Smooth muscle cell (in vitro differentiated cells): Measurements from ENCODE around the gene OR2A12. TPM values are rescaled to one million over a fixed set of nuclear protein-coding genes. Genes with fewer than 3 reads are reported as not detected.

Experiments
- DNase-seq: peaks from one replicate; lab custom pipeline; 2025; ENCODE audit not compliant: unreplicated experiment; lab: John Stamatoyannopoulos, UW
- H2AFZ ChIP-seq: fragments of 200-600 bp; sonication (generic); 2 replicates; pipeline ENCODE4 v1.6.0; 2016; ENCODE audit warnings: antibody characterized with exemption, low read depth, mild to moderate bottlenecking
- H3F3A ChIP-seq: fragments of 200-600 bp; sonication (generic); 2 replicates; pipeline ENCODE4 v1.6.0; 2017; ENCODE audit warnings: antibody characterized with exemption, low read depth
- H3K27ac ChIP-seq: fragments of 200-600 bp; sonication (generic); 2 replicates; pipeline ENCODE4 v1.5.1; 2016; ENCODE audit warnings: low read depth, mild to moderate bottlenecking
- H3K27me3 ChIP-seq: fragments of 200-600 bp; sonication (generic); 2 replicates; pipeline ENCODE4 v1.6.1; 2016; ENCODE audit warnings: low read depth, mild to moderate bottlenecking
- H3K36me3 ChIP-seq: fragments of 200-600 bp; sonication (generic); 2 replicates; pipeline ENCODE4 v1.5.1; 2016; ENCODE audit warnings: low read depth
- H3K4me1 ChIP-seq: fragments of 200-600 bp; sonication (generic); 2 replicates; pipeline ENCODE4 v1.5.1; 2016; ENCODE audit warnings: low read depth
- H3K4me2 ChIP-seq: fragments of 200-600 bp; sonication (generic); 2 replicates; pipeline ENCODE4 v1.6.0; 2016; ENCODE audit warnings: mild to moderate bottlenecking
- H3K4me3 ChIP-seq: fragments of 200-600 bp; sonication (generic); 2 replicates; pipeline ENCODE4 v1.5.1; 2016; ENCODE audit warnings: mild to moderate bottlenecking
- H3K79me2 ChIP-seq: fragments of 200-600 bp; sonication (generic); 2 replicates; pipeline ENCODE4 v1.6.0; 2016; ENCODE audit warnings: low read depth, mild to moderate bottlenecking
- H3K9ac ChIP-seq: fragments of 200-600 bp; sonication (generic); 2 replicates; pipeline ENCODE4 v1.6.0; 2016; ENCODE audit warnings: low read depth
- H3K9me3 ChIP-seq: fragments of 200-600 bp; sonication (generic); replicated peaks from 2 replicates; pipeline ENCODE4 v1.5.1; 2016; ENCODE audit warnings: low read depth
- H4K20me1 ChIP-seq: fragments of 200-600 bp; sonication (generic); 2 replicates; pipeline ENCODE4 v1.6.0; 2016; ENCODE audit warnings: low read depth
- WGBS: methylation state at CpG from one replicate; pipeline ENCODE4 v1.1.7; 2016; ENCODE audit warnings: low lambda C conversion rate; 5-methylcytosine and 5-hydroxymethylcytosine counted together
- polyA plus RNA-seq: library from polyadenylated mRNA; unstranded; fragments of >200 nt; fragmentation: Nextera tagmentation; extraction: Ambion mirVana; gene quantifications from 2 replicates; pipeline ENCODE4 v1.2.1, GENCODE V29; 2016
- total RNA-seq: library from RNA; depleted of rRNA; stranded (reverse); fragments of >200 nt; gene quantifications from 2 replicates; pipeline ENCODE4 v1.2.3, GENCODE V29; 2014
- TF ChIP-seq, protein P1 (sequence below): fragments of 200-600 bp; sonication (generic); IDR thresholded peaks from 2 replicates; pipeline ENCODE4 v1.5.1; 2017; ENCODE audit warnings: borderline replicate concordance, mild to moderate bottlenecking, antibody characterized with exemption; ENCODE audit not compliant: insufficient read depth, poor library complexity, severe bottlenecking

The OR2A12 gene
- total and polyA plus RNA-seq, 2 experiments from 2014 or later, result not detected

DNA sequence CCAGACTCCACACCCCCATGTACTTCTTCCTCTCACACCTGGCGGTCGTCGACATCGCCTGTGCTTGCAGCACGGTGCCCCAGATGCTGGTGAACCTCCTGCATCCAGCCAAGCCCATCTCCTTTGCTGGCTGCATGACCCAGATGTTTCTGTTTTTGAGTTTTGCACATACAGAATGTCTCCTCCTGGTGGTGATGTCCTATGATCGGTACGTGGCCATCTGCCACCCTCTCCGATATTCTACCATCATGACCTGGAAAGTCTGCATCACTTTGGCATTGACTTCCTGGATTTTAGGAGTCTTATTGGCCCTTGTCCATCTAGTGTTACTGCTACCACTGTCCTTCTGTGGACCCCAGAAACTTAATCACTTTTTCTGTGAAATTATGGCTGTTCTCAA lies 11.7 kb upstream of the OR2A12 start:
- Histone ChIP-seq H4K20me1 (no peaks in the 10 kb centered on the region), H3K4me3 (no peak overlapping the region), H3K79me2 (no peaks in the 10 kb centered on the region), H3K4me1 (no peaks in the 10 kb centered on the region), H3K9me3 (no peaks in the 10 kb centered on the region), H3K27me3 (no peaks in the 10 kb centered on the region), H2AFZ (no peak overlapping the region), H3F3A (no peaks in the 10 kb centered on the region), H3K36me3 (no peaks in the 10 kb centered on the region), H3K4me2 (no peak overlapping the region), H3K9ac (no peak overlapping the region), H3K27ac (no peak overlapping the region)
- WGBS, result 97% methylated on average over 8 of the region's 8 CpGs
- DNase-seq, result no peak
- TF ChIP-seq, protein P1, sequence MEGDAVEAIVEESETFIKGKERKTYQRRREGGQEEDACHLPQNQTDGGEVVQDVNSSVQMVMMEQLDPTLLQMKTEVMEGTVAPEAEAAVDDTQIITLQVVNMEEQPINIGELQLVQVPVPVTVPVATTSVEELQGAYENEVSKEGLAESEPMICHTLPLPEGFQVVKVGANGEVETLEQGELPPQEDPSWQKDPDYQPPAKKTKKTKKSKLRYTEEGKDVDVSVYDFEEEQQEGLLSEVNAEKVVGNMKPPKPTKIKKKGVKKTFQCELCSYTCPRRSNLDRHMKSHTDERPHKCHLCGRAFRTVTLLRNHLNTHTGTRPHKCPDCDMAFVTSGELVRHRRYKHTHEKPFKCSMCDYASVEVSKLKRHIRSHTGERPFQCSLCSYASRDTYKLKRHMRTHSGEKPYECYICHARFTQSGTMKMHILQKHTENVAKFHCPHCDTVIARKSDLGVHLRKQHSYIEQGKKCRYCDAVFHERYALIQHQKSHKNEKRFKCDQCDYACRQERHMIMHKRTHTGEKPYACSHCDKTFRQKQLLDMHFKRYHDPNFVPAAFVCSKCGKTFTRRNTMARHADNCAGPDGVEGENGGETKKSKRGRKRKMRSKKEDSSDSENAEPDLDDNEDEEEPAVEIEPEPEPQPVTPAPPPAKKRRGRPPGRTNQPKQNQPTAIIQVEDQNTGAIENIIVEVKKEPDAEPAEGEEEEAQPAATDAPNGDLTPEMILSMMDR, result no peak

DNA sequence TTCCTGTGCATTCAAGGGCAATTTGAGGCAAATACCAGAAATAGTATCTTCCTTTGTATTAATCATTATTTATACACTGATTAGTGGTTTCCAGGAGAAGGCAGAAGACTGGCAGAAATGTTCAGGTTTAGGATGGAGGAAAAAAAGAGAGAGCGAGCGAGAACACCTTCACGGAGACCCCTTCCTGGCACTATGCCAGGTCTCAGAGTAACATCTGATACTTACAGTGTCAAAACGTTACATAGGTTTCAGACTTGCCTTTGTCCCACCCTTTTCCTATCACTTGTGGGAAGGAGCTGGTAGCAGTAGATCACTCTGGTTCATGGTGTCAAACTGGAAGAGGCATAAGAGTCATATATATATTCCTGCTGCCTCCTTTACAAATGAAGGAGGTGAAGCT lies 652 bp downstream of the OR2A12 start:
- Histone ChIP-seq H3K9me3 (no peaks in the 10 kb centered on the region), H3K4me3 (no peak overlapping the region), H4K20me1 (no peaks in the 10 kb centered on the region), H3F3A (no peaks in the 10 kb centered on the region), H3K36me3 (no peaks in the 10 kb centered on the region), H3K79me2 (no peaks in the 10 kb centered on the region), H3K4me2 (no peak overlapping the region), H3K27ac (no peak overlapping the region), H3K27me3 (no peaks in the 10 kb centered on the region), H3K9ac (no peak overlapping the region), H3K4me1 (no peaks in the 10 kb centered on the region), H2AFZ (no peak overlapping the region)
- no peak for DNase-seq
- WGBS, result 87% methylated on average over 4 of the region's 4 CpGs
- TF ChIP-seq, protein P1, result no peak

DNA sequence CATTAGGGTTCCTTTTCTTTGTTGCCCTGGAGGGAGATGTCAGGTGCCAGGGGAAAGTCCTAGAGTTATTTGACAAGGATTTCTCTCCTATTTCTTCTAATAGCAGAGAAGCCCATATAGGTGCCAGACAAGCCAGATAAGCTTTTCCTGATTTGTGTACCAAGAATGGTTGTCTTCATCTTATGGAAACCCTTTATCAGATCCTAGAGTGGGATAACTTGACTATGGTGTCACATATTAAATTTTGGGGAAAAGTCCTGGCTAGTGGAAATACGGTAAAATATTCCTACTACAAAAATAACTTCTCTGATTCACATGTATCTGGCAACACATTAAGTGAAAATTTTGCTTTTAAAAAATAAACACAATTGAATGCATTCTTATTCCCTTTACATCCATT lies 1.2 kb downstream of the OR2A12 start:
- Histone ChIP-seq H3K4me2 (no peak overlapping the region), H3K4me1 (no peaks in the 10 kb centered on the region), H3F3A (no peaks in the 10 kb centered on the region), H3K79me2 (no peaks in the 10 kb centered on the region), H3K27me3 (no peaks in the 10 kb centered on the region), H3K4me3 (no peak overlapping the region), H3K27ac (no peak overlapping the region), H2AFZ (no peak overlapping the region), H3K9me3 (no peaks in the 10 kb centered on the region), H3K9ac (no peak overlapping the region), H3K36me3 (no peaks in the 10 kb centered on the region), H4K20me1 (no peaks in the 10 kb centered on the region)
- TF ChIP-seq, protein P1, result no peak
- no peak for DNase-seq
- 93% methylated on average over 1 of the region's 1 CpG for WGBS

DNA sequence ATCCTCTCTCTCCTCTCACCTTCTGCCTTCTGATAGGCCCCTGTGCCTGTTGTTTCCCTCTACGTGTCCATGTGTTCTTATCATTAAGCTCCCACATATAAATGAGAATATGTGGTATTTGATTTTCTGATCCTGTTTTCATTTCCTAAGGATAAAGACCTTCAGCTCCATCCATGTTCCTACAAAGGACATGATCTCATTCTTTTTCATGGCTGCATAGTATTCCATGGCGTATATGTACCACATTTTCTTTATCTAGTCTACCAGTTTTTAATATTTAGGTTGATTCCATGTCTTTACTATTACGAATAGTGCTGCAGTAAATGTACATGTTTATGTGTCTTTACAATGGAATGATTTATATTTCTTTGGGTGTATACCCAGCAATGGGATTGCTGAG lies 4.6 kb downstream of the OR2A12 start:
- Histone ChIP-seq H2AFZ (no peak overlapping the region), H3K9me3 (no peaks in the 10 kb centered on the region), H4K20me1 (no peaks in the 10 kb centered on the region), H3K27me3 (no peaks in the 10 kb centered on the region), H3F3A (no peaks in the 10 kb centered on the region), H3K4me1 (no peaks in the 10 kb centered on the region), H3K4me3 (no peak overlapping the region), H3K27ac (no peak overlapping the region), H3K4me2 (no peak overlapping the region), H3K79me2 (no peaks in the 10 kb centered on the region), H3K36me3 (no peaks in the 10 kb centered on the region), H3K9ac (no peak overlapping the region)
- no peak for DNase-seq
- 92% methylated on average over 3 of the region's 3 CpGs for WGBS
- TF ChIP-seq, protein P1, result no peak
